ENCODE results near the gene RNF40.
"Not testable (repeated sequence)": the region's sequence is repeated elsewhere in the genome, so short reads cannot be mapped to it uniquely, and the experiment has no call there.

Gene RNF40

DNA sequence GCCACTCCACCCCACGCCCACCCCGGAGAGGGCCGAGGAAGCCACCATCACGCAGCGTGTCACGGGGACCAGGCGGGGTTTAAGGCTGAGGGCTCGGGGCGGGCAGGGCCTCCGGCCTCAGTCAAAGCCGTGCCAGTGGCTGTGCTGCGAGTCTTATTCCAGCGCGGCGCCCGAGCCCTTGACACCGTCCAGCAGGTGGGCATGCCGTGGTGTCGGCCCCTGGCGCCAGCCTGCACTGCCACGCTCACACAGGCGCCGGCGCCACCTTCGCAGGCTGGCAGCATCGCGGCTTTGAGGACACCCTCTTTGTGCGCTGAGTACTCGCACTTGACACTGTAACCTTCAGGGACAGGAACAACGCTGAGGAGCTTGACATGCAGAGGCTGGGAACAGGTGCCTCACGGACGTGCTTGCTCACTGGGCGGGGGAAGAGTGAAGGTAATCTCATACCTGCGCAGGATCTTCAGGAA lies 58.9 kb downstream of the RNF40 start:
- DNase-seq (ENCODE audit: low spot score): no peak

DNA sequence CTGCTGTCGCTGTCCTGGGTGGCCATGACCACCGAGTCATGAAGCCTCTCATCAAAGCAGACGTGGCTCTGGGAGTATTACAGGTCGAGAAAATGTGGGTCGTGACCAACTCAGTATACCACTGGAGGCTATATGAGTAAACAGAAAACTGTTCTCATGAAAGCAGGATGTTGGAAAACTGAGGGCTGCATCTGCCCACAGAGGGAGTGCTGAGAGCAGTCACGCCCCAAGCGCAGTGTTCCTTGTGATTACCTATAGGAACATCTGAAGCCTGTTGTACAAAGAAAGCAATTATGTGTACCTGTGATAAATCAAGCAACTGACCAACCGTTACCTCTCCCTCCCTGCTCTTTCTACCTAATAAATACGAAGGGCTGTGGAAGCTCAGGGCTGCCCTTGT lies 59.3 kb downstream of the RNF40 start:
- not testable (repeated sequence) for DNase-seq (ENCODE audit: low spot score)

DNA sequence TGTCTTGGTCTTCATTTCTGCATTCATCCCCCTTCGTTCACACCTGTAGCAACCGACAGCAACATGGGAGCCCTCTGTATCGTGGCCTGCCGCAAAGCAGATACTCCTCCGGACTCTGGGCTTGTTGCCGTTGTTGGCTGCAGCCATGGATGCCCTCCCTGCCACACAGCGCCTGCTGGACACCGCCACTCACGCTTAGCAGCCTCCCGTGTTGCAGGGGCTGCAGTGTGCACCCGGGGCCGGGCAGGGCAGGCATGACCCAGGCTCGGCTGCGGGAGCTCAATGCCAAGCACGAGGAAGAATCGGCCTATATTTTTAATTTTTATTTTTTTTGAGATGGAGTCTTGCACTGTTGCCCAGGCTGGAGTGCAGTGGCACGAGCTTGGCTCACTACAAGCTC lies 59.8 kb downstream of the RNF40 start:
- no peak for DNase-seq (ENCODE audit: low spot score)
